ENCODE measurements around the gene GABRP. TPM values are rescaled to one million over a fixed set of nuclear protein-coding genes. Genes with fewer than 3 reads are reported as not detected.

The GABRP gene
- total RNA-seq, 4 donors from 2014 or later = 0.88 to 7.7 (median 1.2) TPM; not detected in 1

GRCh38 chr5:170769898-170770416 is 13.6 kb upstream of the GABRP start:
- Histone ChIP-seq H3K36me3 (no peaks in the 10 kb centered on the region), H3K27me3 (no peaks in the 10 kb centered on the region), H3K4me1 (no peaks in the 10 kb centered on the region), H3K27ac (no peak overlapping the region), H3K4me3 (no peak overlapping the region), H3K9me3 (no peaks in the 10 kb centered on the region)
- DNase-seq = no peak
- TF ChIP-seq CTCF (IDR thresholded peaks at IDR 0.05) (no peak), POLR2A (IDR thresholded peaks at IDR 0.05) (no peak)
- intact Hi-C loops (cut with DNase I; ENCODE audit: low total_unique reads) = no loop called here

GRCh38 chr5:170771496-170771895 is 12.0 kb upstream of the GABRP start:
- Histone ChIP-seq H3K27me3 (no peaks in the 10 kb centered on the region), H3K9me3 (no peaks in the 10 kb centered on the region), H3K4me3 (no peak overlapping the region), H3K27ac (no peak overlapping the region), H3K4me1 (no peaks in the 10 kb centered on the region), H3K36me3 (no peaks in the 10 kb centered on the region)
- intact Hi-C loops (cut with DNase I; ENCODE audit: low total_unique reads) = no loop called here
- TF ChIP-seq POLR2A (IDR thresholded peaks at IDR 0.05) (no peak), CTCF (IDR thresholded peaks at IDR 0.05) (no peak)
- no peak for DNase-seq

- DNase-seq = no peak
- H3K9me3 ChIP-seq = no peaks in the 10 kb centered on the region
- TF ChIP-seq CTCF (IDR thresholded peaks at IDR 0.05) (no peak), POLR2A (IDR thresholded peaks at IDR 0.05) (no peak)
- no peaks in the 10 kb centered on the region for H3K4me1 ChIP-seq
- H3K36me3 ChIP-seq = no peaks in the 10 kb centered on the region
- intact Hi-C loops (cut with DNase I; ENCODE audit: low total_unique reads) = no loop called here
- no peak overlapping the region for H3K4me3 ChIP-seq
- H3K27ac ChIP-seq = no peak overlapping the region
- H3K27me3 ChIP-seq = no peaks in the 10 kb centered on the region
These were observed 10.2 kb upstream of the GABRP start for GRCh38 chr5:170773024-170773985.

GRCh38 chr5:170774831-170775230 is 8.7 kb upstream of the GABRP start:
- H3K27ac ChIP-seq = no peak overlapping the region
- H3K4me1 ChIP-seq = no peaks in the 10 kb centered on the region
- no peaks in the 10 kb centered on the region for H3K36me3 ChIP-seq
- no peak for DNase-seq
- intact Hi-C loops (cut with DNase I; ENCODE audit: low total_unique reads) = no loop called here
- TF ChIP-seq CTCF (IDR thresholded peaks at IDR 0.05) (no peak), POLR2A (IDR thresholded peaks at IDR 0.05) (no peak)
- no peaks in the 10 kb centered on the region for H3K9me3 ChIP-seq
- no peak overlapping the region for H3K4me3 ChIP-seq
- H3K27me3 ChIP-seq = no peaks in the 10 kb centered on the region

GRCh38 chr5:170781946-170782345 is 1.6 kb upstream of the GABRP start:
- intact Hi-C loops (cut with DNase I; ENCODE audit: low total_unique reads) = no loop called here
- H3K4me1 ChIP-seq = no peaks in the 10 kb centered on the region
- H3K27me3 ChIP-seq = no peaks in the 10 kb centered on the region
- H3K4me3 ChIP-seq = no peak overlapping the region
- H3K27ac ChIP-seq = no peak overlapping the region
- no peaks in the 10 kb centered on the region for H3K9me3 ChIP-seq
- DNase-seq = no peak
- no peaks in the 10 kb centered on the region for H3K36me3 ChIP-seq
- no peak for TF ChIP-seq POLR2A (IDR thresholded peaks at IDR 0.05)
- no peak for TF ChIP-seq CTCF (IDR thresholded peaks at IDR 0.05)

All from uterus (tissue), 4 donors.